22Rv1 (cell line): ENCODE results near the gene NCKIPSD.

ENCODE experiments used
- H3K27ac ChIP-seq: fragments of 450-650 bp; 2 replicates; pipeline ENCODE4 v1.5.1; 2017
- ZFX ChIP-seq: fragments of 450-650 bp; IDR thresholded peaks from 2 replicates; pipeline ENCODE4 v1.6.1; 2017; ENCODE audit warnings: antibody characterized with exemption, borderline replicate concordance
- TF ChIP-seq, protein P1 (sequence below): fragments of 450-650 bp; IDR thresholded peaks from 2 replicates; pipeline ENCODE4 v1.5.1; 2017; ENCODE audit warnings: mild to moderate bottlenecking

NCKIPSD gene

GRCh38 chr3:48680811-48681540, 4.7 kb downstream of the NCKIPSD start:
- TF ChIP-seq ZFX: no peak
- TF ChIP-seq, protein P1, sequence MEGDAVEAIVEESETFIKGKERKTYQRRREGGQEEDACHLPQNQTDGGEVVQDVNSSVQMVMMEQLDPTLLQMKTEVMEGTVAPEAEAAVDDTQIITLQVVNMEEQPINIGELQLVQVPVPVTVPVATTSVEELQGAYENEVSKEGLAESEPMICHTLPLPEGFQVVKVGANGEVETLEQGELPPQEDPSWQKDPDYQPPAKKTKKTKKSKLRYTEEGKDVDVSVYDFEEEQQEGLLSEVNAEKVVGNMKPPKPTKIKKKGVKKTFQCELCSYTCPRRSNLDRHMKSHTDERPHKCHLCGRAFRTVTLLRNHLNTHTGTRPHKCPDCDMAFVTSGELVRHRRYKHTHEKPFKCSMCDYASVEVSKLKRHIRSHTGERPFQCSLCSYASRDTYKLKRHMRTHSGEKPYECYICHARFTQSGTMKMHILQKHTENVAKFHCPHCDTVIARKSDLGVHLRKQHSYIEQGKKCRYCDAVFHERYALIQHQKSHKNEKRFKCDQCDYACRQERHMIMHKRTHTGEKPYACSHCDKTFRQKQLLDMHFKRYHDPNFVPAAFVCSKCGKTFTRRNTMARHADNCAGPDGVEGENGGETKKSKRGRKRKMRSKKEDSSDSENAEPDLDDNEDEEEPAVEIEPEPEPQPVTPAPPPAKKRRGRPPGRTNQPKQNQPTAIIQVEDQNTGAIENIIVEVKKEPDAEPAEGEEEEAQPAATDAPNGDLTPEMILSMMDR: no peak
- no peak overlapping the region for H3K27ac ChIP-seq

DNA sequence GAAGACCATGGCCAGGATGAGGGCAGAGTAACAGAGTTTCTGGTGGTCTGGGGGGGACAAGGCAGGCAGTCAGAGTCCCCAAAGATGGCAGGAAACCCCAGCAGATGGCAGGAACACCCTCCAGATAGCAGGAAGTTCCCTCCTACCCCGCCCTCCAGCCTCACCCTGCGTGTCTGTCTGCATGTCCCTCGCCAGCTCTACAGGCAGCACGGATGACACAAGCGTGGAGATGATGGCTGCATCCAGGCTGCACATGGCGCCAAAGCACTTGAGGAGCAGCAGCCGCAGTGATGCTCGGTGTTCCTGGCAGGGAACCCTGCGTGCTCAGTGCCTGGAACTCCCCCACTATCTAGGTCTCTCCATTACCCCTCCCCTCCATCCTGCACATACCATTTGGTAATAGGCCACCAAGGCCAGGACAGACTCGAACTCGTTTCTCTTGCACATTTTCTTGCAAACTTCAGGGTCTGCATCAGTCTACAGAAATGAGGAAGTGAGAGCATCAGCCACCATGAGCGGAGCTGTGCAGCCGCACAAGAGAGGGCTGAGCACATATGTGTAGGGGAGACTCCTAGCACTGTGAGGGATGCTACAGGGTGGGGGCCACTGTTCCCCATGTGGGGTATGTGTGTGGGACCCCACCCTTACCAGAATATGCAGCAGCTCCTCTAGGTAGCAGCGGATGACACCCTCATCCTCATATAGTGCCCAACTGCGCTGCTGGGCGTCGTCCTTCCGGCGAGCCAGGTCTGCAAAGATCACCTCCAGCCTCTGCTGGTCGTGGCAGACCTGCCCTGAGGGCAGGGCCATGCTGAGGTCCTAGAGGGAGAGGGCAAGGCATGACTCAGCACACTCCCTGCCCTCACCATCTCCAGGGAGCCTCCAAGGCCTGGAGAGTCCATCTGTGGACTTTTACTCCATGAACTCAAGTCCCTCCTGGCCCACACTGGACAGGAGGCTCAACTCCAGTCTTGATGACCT, 6.0 kb downstream of the NCKIPSD start:
- TF ChIP-seq, protein P1: no peak
- no peak overlapping the region for H3K27ac ChIP-seq

GRCh38 chr3:48678566-48679380, 6.9 kb downstream of the NCKIPSD start:
- no peak for TF ChIP-seq ZFX
- TF ChIP-seq, protein P1: no peak
- H3K27ac ChIP-seq: no peak overlapping the region

GRCh38 chr3:48678056-48678455, 7.7 kb downstream of the NCKIPSD start:
- TF ChIP-seq ZFX: no peak
- TF ChIP-seq, protein P1: no peak
- no peak overlapping the region for H3K27ac ChIP-seq

DNA sequence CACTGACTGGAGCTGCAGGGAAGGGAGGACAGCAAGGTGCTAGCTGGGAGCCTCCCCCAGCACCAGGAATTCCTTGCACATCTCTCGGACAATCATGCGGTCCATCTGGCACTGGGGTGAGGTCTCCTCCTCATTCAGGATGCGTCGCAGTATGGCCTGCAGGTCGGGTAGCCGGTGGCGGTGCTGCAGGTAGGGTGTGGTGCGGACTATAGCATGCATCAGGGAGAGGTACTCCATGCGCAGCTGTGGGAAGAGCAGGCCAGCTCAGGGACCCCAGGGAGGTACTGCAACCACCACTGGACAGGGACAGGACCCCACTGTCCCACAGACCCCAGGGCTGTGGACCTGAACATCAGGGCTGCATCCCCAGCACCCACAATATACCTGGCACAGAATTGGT, 11.2 kb downstream of the NCKIPSD start:
- no peak overlapping the region for H3K27ac ChIP-seq
- TF ChIP-seq, protein P1: no peak
- TF ChIP-seq ZFX: no peak

DNA sequence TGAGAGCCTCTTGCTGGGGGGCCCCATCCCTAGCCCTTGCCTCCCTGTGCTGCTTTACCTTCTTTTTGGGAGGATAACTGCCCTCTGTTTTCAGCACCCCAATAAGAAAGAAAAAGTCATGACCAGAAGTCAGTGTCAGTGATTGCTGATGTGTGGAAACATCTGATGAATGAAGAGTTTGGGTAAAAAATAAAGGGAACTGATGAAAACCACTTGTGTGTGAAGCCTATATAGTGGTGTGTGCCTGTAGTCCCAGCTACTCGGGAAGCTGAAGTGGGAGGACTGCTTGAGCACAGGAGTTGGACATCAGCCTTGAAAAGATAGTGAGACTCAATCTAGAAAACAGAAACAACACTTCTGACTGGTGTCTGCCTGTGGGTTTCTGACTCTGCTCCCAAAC, 13.2 kb downstream of the NCKIPSD start:
- H3K27ac ChIP-seq: no peak overlapping the region
- TF ChIP-seq ZFX: no peak

GRCh38 chr3:48664929-48665328, 20.8 kb downstream of the NCKIPSD start:
- H3K27ac ChIP-seq: peak overlapping the region; percentile 99
- no peak for TF ChIP-seq ZFX
- TF ChIP-seq, protein P1: no peak
